ENCODE measurements around the gene SRRT.

GRCh38 chr7:100890653-100891567 lies 16.0 kb downstream of the SRRT start:
- TF ChIP-seq CTCF (conservative IDR thresholded peaks at IDR 0.05; ENCODE audit: low read length) (no peak), EZH2phosphoT487 (IDR thresholded peaks at IDR 0.05; ENCODE audit: borderline replicate concordance) (no peak)

All from Loucy (cell line).